Endometrial microvascular endothelial cells (primary cell): Measurements from ENCODE around the gene PLA2G5. TPM values are rescaled to one million over a fixed set of nuclear protein-coding genes. Genes with fewer than 3 reads are reported as not detected.

Experiments used
- in situ Hi-C: cut with HindIII; loops from 2 replicates; pipeline ENCODE4 v1.10.0; 2017; ENCODE audit warnings: low sequenced_read_pairs, low pct_unique_long_range_greater_than_20kb; ENCODE audit errors: inconsistent ontology term
- total RNA-seq: library from RNA; depleted of rRNA; stranded (reverse); fragments of >200 nt; gene quantifications from one replicate; pipeline ENCODE4 v1.2.3, GENCODE V29; 2015; ENCODE audit errors: inconsistent ontology term

The PLA2G5 gene
- total RNA-seq, 1 donor from 2014 or later: 6.8 TPM

DNA sequence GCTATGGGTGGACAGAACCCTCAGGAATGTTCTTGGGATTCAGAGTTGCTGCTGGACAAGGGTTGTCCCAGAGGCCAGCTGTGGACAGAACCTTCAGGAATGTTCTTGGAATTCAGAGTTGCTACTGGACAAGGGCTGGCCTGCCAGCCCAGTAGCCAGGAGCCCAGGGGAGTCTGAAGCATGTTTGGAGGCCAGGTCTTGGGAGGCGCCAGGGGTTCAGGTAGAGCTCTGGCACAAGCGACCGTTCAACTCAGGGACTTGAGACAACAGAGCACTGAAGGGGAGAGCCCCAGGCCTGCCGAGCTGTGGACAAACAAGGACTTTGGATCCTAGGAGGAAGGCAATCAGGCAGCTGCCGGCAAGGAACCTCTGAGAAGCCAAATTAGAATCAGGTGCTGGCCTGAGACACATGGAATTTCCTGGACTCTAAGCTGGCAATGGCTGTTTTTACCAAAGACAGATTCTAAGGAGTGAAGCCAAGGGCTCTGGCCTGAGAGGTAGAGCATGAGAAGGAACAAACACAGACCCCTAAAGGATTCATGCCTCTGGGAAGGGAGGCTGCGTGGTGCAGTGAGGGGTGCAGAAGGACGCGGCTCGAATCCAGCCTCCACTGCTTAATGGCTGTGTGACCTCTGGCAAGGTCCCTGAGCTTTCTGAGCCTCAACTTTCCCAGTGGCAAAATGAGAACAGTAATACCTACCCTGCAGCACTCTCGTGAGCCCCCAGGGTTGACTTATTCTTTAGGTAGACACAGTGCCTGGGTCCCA is 13.4 kb downstream of the PLA2G5 start:
- in situ Hi-C loops: no loop called here

DNA sequence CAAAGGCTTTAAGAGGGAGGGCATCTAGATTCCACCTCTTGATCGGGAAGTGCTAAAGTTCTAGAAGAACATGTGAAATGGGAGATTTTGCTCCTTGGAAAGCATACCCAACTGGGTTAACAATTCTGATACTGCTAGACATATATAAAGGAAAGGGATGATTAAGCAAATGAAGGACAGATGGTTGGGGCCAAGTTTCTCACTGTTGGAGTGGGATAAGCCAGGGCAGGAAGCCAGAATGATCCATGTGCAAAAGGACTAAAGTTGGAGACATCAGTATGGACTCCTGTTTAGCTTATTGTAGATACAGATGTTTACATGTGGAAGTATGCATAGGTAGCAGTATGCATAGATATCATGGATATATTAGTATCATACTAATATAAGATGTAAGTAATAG is 16.8 kb downstream of the PLA2G5 start:
- in situ Hi-C loops: no loop called here

DNA sequence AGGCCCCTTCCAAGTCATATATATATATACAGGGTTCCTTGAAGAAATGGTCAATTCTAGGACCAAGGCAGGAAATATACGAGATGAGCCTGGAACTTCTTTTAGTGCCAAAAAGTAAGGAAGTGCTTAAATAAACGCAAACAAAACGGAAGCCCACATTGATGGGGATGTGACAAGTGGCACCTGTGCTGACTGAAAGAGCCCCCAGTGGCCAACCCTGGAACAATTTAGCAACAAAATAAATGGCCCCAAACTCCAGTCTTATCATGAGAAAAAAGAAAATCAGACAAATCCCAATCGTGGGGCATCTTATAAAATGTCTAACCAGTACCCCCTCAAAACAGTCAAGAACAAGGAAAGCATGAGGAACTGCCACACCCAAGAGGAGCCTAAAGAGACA is 17.7 kb downstream of the PLA2G5 start:
- in situ Hi-C loops: no loop called here

DNA sequence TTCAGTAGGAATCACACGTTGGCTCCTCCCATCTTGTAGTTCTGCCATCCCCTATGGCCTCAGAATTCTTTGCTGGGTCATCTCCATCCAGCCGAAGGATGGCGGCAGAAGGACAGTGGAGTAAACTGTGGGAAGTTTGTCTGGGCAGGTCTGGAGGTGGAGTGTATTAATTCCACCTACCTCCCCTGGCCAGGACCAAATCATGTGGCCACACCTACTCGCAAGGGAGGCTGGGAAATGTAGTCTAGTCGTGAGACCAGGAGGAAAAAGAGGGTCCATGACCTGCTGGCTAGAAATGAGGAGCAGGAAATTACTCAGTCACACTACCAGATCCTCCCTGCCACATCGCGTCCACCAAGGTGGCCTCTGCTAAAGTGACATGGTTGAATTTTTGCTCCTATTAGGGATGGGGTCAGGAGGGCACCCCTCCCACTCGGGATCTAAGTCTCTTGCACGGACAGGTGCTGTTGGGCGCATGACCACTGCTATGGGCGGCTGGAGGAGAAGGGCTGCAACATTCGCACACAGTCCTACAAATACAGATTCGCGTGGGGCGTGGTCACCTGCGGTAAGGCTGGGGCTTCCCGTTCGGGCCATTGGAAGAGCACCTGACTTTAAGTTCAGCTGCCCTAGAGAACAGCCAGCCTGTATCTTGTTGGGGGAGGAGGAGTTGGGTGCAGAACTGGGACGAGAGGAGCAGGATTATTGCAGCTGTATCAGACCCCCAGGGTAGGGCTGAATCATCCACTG is 19.5 kb downstream of the PLA2G5 start:
- in situ Hi-C loops: no loop called here

DNA sequence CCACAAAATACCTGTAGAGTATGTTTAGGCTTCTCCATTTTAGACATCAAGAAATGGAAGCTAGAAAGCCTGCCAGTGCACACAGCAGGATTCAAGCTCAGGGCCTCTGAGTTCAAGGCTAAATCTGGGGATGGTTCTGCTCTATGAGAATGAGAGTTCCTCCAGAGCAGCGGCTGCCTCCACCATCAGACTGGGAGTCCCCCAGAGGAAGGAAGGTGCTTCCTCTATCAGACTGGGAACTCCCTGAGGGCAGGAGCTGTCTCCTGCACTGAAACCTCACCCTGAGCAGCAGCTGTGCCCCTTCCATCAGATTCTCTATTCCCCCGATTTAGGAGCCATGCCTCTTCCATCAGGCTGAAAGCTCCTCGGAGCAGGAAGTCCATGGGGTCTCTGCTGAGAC is 20.1 kb downstream of the PLA2G5 start:
- in situ Hi-C loops: no loop called here

DNA sequence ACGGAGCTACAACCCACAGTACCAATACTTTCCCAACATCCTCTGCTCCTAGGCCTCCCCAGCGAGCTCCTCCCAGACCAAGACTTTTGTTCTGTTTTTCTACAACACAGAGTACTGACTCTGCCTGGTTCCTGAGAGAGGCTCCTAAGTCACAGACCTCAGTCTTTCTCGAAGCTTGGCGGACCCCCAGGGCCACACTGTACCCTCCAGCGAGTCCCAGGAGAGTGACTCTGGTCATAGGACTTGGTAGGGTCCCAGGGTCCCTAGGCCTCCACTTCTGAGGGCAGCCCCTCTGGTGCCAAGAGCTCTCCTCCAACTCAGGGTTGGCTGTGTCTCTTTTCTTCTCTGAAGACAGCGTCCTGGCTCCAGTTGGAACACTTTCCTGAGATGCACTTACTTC is 20.6 kb downstream of the PLA2G5 start:
- in situ Hi-C loops: no loop called here

DNA sequence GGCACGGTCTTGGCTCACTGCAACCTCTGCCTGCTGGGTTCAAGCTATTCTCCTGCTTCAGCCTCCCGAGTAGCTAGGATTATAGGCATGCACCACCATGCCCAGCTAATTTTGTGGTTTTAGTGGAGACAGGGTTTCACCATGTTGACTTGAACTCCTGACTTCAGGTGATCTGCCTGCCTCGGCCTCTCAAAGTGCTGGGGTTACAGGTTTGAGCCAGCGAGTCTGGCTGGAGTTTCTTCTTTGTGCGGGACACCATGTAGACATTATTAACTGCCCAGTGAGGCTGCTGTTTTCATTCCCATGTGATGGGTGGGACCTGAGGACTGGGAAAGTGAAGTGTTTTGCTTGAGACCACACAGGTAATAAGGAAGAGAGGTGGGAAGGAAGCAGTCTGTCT is 23.3 kb downstream of the PLA2G5 start:
- in situ Hi-C loops: no loop called here

DNA sequence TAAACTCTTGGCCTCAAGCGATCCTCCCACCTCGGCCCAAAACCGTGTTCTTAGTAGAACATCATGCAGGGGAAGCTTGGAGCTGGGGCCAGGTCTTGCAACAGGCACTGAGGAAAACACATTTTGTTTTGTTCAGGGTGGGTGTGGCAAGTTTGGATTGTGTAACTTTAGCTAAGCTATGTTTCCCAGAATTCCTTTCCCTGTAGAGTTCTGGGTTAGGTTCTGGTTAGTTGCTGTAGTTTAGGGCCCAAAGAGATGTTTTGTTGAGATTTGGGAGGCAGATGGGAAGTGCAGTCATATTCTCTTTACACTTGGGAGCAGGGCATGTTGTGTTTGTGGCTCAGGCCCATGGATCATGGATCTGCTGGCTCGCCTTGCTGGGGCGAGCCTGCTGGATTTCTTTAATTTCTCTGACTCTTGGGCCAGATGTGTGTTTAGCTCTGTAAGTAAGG is 24.0 kb downstream of the PLA2G5 start:
- in situ Hi-C loops: no loop called here

DNA sequence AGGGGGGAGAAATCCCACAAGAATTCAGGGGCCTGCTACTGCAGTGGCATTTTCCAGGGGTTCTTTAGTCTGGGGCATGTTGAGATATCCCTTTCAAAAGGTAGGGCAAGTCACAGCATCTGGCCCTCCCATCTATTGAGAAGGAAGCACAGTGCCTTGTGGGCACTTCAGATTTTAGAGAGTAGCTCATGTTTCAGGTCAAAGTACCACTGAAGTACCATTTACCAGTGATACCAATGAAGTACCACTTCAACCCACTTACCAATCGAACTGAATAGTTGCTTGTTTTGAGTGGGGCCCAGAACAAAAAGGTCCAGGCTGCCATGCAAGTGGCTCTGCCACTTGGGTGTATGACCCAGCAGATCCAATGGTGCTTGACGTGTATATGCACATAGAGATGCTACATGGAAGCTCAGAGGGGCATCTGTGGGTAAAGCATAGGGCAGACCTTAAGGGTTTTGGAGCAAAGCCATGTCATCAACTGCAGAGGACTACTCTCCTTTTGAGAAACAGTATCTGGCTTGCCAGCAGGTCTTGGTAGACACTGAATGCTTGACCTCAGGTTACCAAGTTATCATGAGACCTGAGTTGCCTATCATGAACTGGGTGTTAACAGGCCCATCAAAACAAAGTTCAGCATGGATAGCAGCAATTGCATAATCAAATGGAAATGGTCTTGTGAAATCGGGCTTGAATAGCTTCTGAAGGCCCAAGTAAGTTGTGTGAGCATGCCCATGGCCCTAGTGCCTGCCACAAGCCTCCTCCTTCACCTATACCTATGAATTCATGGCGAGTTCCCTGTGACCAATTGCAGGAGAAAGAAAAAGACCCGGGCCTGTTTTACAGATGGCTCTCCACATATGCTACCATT is 25.8 kb downstream of the PLA2G5 start:
- in situ Hi-C loops: no loop called here

DNA sequence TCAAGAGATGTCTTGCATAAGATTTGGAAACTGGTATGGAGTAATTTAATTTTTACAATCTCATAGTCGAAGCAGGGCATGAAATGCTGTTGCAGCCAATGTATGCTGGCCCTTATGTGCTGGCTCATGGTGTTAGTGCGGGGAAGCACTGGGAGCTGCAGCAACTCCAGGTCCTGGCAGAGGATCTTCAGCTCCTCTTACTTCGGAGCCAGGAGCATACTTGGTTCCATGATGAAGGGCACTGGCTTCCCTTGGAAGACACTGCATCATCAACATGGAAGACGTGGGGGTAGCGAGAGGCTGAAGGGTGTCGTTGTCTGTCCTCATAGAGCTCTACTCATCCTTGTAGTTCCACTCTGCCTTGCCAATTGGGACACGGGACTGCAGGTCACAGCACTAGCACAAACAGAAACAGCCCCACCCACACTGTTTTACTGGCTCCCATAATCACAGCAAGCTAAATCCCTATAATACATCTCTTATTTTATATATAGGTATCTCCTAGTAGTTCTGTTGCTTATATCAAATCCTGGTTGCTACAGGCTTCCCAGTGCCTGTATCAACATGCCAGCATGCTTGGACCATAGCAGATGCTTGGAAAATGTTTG is 26.9 kb downstream of the PLA2G5 start:
- in situ Hi-C loops: no loop called here

DNA sequence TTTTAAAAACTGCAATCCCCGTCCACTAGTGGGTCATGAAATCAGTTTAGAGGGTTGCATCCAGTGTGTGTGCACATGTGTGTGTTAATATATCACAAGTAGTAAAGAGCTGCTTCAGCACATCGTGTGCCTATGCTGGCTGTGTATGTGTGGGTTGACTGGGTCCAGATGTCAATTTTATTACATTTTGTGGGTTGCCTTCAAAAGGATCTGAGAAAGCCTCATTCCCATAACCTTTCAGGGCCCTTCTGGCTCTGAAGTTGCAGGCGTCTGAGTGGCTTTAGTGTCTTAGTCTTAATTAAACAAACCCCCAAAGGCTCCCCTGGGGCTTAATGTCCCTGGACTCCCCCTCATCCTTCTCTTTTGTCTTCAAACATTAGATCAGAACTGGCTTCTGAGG is 29.5 kb downstream of the PLA2G5 start:
- in situ Hi-C loops: no loop called here

DNA sequence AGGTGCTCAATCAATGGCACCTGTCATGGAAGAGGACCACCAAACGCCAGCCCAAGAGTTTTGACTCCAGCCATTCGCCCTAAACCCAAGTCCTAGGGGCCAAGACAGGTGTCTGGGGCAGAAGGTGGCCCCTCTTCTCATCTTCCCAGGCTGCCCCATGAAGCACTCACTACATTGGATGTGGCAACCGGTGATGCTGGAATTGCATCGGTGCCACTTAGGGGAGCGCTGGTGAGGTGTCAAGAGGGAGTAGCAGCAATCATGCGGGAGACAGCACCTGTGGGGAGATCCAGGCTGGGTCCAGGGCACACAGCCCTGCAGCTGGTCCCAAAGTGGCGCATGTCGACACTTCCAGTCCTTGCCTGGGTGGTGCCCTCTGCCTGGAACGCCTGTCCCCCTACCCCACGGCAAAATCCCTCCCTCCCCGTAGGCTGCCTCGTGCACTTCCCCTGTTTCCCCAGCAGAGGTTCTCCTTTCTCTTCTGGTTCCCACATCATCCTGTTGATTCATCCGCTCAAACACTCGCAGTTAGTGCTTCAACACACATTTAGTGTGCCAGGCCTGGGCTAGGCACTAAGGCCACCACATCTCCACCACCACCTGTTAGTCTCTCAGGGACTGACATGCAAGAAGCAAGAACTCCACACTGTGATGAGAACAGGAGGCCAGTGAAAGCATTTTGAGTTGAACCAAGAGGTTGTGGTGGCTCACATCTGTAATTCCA is 30.8 kb downstream of the PLA2G5 start:
- in situ Hi-C loops: no loop called here

DNA sequence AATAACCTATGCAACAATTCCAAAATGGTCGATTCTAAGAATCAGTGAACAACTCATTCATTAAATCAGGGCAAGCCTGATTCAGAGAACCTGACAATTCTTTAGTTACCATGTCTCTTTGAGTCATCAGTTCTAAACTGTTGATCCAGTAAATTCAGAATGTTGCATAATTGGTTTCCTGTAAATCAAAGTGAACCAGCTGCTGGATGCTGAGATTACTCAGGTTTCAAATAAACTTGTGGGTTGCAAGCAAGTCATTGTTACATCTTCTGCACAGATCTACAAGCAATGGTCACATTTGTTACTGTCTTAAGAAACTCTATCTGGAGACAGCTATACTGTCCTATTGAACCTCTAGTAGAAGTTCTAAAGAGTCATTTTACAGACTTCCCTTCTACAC is 32.9 kb downstream of the PLA2G5 start:
- in situ Hi-C loops: no loop called here

DNA sequence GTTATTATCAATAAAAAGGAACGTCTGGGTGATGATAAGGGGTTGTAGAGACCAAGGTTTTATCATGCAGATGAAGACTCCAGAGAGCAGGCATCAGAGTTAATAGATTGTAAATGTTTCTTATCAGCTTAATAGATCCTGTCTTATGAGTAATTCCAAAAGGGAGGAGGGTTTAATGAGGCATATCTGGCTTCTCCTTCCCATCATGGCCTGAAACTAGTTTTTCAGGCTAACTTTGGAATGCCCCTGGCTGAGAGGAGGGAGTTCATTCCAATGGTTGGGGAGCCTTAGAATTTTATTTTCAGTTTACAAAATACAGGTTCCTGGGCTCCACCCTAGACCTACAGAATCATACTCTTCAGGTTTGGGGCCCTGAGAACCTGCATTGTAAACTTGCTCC is 35.9 kb downstream of the PLA2G5 start:
- in situ Hi-C loops: no loop called here

DNA sequence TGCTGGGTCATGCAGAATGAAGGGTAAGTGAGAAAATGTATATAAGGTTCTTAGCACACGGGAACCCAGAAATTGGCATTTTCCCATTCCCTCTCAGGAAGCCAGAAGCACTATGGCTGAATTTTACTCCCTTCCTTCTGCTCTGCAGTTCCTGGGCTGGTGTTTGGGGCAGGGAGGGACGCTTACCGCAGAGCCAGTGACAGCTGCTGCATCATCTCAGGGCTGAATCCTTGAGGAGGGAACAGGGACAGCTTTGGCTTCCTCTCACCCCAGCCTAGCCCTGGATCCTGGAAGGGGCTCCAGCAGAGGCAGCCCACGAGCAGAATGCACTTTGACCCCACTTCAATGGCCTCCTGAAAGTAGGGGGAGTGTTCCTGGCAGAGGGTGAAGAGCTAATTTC is 37.4 kb downstream of the PLA2G5 start:
- in situ Hi-C loops: no loop called here

DNA sequence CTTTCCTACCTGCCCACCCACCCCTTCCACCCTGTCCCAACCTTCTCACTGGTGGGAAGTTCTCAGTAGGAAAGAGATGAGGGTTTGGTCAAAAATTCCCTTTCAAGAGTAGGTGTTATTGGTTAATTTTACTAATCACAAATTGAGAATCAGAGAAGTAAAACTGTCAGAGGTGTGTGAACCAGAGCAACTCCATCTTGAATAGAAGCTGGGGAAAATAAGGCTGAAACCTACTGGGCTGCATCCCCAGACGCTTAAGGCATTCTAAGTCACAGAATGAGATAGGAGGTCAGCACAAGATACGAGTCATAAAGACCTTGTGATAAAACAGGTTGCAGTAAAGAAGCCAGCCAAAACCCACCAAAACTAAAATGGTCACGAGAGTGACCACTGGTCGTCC is 37.8 kb downstream of the PLA2G5 start:
- in situ Hi-C loops: no loop called here

DNA sequence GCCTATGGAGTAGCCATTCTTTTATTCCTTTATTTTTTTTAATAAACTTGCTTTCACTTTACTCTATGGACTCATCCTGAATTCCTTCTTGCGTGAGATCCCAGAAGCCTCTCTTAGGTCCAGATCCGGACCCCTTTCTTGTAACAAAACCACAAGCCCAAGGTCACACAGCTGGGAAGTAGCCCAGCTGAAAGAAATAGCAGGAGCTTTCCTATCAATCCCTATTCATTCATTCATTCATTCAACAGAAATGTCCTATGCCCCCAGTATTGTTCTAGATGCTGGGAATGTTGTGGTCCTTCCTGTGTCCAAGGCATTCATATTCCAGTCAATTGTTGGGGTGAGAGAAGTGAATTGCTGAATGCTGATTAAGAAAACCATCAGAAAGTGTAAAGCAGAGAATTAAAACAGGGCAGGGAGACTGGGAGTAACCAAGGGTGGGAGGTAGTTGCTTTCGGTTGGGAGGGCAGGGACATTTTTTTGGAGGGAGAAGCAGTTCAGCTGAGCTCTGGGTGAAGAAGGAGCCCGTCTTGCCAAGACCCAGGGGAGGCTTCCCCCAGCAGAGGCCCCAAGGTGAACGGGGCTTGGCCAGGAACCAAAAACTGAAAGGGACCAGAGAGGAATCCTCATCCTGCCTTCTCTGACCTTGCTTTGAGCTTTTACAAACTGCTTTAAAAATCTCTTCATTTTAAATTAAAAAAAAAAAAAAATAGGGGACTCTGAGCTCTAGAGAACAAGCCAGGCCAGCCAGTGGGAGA is 38.6 kb downstream of the PLA2G5 start:
- in situ Hi-C loops: no loop called here
